ENCODE measurements around the gene CASQ2.

- TF ChIP-seq POLR2A (IDR thresholded peaks at IDR 0.05; ENCODE audit: low read depth, low read length), result no peak
- TF ChIP-seq CEBPB (IDR thresholded peaks at IDR 0.05; ENCODE audit: low read depth, low read length), result no peak
- TF ChIP-seq BHLHE40 (IDR thresholded peaks at IDR 0.05; ENCODE audit: low read depth, low read length), result no peak
Observed at GRCh38 chr1:115781851-115782250, 13.3 kb upstream of the CASQ2 start.

Data from IMR-90 (cell line).